ENCODE measurements around the gene SCGB3A1.

Gene SCGB3A1

GRCh38 chr5:180625125-180625790, 34.0 kb upstream of the SCGB3A1 start:
- DNase-seq, result no peak

DNA sequence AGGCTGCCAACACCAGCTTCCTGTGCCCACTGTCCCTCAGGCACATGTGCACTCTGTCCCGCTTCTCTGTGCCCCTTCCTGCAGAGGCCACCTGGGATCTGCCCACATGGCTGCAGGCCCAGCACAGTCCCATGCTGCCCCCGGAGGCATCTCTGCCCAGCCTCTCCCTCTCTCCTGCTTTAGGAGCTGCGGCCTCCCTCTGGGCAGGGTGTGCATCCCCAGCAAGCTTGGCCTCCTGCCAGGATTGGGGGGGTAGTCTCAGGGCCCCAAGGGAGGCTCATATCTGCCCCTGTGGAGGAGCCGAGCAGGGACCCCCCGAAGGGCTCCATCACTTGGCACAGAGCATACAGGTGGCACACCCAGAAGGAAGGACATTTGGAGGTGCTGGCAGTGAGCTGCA, 33.3 kb upstream of the SCGB3A1 start:
- DNase-seq, result no peak

- DNase-seq, result no peak
Observed at GRCh38 chr5:180623844-180624243, 32.5 kb upstream of the SCGB3A1 start.

DNA sequence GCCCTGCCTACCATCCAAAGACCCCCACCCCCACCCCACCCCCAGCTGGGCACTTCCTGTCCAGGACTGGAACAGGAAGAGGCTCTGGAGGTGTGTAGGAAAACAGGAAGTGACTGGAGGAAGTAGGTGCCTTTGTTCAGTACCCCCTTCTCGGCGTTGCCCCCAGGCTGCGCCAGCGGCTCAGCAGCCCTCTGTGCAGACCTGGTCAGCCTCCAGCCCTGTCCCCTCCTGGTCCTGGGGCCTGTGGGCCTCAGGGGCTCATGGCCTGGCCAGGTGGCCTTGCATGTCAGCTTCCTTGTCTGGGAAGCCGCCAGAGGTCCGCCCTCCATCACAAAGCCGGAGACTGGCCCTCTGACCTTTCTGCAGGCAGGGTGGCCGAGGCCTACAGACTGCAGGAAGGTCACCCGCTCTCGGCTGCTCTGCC, 32.1 kb upstream of the SCGB3A1 start:
- DNase-seq, result no peak

- no peak for DNase-seq
Observed at GRCh38 chr5:180622910-180623309, 31.6 kb upstream of the SCGB3A1 start.

GRCh38 chr5:180621311-180621710, 30.0 kb upstream of the SCGB3A1 start:
- DNase-seq, result no peak

DNA sequence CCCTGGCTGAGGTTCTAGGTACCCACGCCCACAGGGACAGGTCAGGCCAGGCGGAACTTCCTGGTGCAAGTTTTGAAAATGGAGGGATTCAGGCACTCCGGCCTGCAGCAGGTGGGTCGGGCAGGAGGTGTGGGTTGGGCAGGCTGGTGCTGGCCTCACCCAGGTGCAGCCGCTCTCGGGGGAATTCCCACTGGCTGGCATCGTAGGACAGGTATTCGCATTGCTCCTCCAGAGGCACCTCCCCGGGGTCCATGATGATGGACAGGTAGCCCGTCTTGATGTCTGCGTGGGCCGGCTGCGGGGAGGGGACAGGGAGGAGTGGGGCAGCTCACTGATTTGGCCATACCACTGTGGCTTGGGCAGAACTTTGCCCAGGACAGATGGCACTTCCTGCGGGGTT, 28.7 kb upstream of the SCGB3A1 start:
- DNase-seq, result no peak

- no peak for DNase-seq
Observed at GRCh38 chr5:180619563-180619915, 28.2 kb upstream of the SCGB3A1 start.

DNA sequence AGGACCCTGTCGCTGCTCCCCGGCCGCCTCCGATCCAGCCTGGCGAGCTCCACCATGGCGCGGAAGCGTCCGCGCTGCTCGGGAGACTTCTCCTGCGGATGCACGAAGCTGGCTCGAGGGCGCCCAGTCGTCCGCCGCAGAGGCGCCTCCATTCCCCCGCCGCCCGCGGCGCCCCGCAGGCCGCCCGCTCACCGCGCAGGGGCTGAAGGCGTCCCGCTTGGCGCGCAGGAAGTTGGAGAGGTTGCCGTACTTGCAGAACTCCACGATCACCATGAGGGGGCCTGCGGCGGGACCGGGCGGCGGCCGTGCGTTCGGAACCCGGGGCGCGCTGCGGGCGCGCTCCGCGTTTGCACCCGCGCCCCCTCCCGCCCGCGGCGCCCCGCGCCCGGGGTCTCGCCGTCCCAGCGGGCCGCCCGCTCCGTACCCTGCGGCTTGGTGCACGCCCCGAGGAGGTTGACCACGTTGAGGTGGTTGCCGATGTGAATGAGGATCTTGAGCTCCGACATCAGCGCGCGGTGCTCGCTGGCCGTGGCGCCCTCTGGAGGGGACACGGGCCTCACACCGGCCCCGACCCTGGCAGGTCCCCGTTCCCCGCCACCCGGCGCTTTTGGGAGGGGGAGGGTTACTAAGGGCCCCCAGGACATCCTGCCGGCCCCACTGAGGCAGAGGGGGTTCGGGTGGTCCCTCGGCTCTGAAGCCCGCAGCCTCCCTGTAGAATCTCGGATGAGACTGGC, 27.7 kb upstream of the SCGB3A1 start:
- DNase-seq, result peak in 4 of 6 experiments; percentile 16 to 47 (median 28)

DNA sequence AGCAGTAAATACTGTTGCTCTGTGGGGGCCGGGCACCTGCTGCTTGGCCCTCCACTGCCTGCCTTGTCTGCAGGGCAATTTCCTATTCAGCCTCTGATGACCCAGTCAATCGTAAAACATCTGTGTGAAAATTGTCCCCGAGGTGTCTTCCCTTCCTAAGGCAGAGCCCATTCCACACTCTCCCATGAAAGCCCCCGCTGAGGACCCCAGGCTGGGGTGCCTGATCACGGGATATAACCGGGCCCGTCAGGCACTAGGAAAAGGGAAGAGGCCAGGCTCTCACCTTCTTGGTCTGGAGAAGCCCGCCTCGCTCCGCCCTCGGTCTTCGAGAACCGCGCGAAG, 27.2 kb upstream of the SCGB3A1 start:
- DNase-seq, result no peak

DNA sequence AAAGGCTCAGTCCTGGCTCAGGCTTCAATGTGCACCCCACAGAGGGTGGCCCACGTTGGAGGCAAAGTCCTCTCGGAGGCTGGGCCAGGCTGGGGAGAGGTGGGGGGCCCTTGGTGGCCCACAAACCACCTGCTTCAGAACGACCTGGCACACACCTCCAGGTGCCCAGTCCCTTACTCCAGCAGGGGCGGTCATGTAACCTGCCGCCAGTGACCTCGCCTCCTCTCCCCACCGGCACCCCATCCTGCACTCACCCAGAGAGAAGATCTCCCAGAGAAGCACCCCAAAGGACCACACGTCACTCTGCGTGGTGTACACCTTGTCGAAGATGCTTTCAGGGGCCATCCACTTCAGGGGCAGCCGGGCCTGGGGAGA, 22.5 kb upstream of the SCGB3A1 start:
- no peak for DNase-seq

DNA sequence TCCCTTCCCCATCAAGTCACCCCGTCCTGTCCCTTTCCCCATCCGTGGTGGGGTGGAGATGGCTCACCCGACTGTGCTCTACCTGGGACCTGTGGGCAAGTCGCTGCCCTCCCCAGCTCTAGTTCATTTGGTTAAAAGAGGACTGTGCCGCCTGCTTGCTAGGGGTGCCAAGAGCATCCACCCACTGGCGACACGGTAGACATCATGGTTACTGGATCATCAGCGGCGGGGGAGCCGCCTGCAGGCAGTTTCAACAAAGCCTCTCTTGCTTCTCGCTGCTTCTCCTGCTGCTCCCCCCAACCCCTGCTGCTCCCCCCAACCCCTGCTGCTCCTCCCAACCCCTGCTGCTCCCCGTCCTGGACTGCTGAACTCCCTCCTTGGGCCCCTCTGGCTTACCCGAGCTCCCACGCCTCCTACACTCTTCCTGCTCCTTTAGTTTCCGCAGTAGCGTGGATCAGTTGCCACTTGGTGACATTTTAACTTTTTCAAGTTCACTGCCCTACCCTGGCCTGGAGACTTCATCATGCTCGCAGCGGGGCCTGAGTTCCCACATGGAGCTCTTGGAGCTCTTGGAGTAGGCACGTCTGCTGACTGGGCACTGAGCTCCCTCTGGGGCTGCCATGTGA, 22.0 kb upstream of the SCGB3A1 start:
- no peak for DNase-seq

DNA sequence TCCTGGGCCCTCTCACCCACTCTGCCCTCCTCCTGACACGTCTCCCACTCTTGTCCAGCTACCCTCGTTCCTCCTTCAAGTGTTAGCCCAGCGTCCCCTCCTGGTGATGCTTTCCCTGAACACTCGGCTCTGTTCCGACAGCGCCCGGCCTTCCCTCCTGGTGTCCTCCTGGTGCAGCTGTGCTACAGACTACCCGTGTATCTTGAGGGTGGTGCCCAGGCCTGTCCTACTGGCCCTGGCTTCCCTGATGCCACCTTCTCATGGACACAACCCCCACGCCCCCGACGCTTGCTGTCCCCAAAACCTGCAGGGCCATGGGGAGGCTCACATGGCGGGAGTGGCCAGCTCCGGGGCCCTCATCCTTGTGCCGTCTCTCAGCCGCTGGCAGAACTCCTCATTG, 21.4 kb upstream of the SCGB3A1 start:
- no peak for DNase-seq

DNA sequence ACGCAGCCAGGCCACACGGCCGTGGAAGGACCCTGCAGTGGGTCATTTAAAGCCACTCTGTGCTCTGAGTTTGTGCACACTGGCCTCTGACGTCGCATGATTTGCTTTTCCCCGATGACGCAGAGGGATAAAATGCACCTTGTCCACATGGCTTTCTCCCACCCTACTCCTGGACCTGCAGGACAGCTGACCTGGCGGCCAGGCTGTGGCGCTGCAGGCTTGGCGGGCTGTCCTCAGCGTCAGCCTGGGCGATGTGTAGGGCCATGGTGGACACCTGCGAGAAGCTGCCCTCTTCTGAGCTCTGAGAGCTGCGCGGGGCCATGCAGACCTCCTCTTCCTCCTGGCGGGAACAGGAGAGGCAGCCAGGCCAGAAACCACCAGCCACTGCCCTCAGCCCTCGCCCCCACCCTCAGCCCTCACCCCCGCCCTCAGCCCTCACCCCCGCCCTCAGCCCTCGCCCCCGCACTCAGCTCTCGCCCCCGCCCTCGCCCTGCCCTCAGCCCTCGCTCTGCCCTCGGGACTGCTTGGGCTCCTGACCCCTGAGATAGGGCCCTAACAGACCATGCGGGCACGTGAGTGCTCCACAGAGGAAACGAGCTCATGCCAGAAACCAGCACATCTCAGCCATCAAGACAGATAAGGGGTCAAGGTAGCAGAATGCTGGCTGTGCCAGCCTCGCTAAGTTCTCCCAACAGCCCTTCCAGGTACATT, 20.0 kb upstream of the SCGB3A1 start:
- no peak for DNase-seq

DNA sequence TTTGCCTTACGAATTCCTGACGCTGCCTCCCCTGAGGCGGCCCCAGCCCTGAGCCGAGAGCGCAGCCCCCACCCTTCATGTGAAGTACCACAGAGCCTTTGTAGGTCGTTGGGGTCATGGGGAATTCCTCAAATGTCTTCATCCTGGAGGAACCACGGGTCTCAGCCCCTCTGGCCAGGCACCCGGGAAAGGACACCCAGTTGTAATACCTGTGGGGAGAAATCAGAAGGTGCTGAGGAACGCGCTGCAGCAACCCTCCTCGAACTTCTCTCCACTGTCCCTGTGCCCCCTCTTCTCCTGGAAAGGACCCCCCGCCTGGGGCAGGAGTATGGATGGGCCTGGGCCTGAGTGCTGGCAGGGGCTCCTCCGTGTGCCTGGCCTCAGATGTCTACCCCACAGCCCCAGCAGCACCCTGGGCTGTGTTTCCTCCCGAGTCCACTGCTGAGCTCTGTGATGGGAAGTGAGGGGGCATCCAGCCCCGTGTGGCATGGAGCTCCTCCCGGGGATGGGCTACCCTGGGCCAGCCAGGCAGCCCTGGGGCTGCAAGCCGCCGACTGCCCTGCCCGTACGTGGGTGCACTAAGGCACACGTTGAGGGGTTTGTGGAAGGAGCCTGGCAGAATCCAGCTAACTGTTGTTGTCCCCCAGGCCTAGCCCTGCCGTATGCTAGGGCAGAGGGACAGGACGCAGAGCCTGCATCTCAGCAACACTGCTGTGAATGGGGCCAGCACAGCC, 18.7 kb upstream of the SCGB3A1 start:
- DNase-seq, result no peak

DNA sequence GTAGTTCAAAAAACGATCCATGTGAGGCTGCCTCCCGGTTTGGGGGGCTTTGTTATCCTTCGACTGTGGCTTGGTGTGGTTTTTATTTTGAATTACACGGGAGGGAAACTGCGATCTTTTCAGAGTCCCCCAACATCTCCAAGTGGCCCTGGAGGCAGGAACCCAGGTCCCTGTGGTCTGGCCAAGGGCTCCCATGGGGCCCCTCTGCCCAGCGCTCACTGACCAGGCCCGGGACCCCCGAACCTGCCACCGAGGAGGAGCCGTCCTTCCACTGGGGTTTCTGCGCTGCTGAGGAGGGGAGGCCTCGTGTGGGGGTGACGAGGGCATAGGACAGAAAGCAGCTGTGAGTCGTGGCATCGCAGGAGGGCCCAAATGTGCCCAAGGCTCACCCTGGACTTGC, 18.1 kb upstream of the SCGB3A1 start:
- no peak for DNase-seq

DNA sequence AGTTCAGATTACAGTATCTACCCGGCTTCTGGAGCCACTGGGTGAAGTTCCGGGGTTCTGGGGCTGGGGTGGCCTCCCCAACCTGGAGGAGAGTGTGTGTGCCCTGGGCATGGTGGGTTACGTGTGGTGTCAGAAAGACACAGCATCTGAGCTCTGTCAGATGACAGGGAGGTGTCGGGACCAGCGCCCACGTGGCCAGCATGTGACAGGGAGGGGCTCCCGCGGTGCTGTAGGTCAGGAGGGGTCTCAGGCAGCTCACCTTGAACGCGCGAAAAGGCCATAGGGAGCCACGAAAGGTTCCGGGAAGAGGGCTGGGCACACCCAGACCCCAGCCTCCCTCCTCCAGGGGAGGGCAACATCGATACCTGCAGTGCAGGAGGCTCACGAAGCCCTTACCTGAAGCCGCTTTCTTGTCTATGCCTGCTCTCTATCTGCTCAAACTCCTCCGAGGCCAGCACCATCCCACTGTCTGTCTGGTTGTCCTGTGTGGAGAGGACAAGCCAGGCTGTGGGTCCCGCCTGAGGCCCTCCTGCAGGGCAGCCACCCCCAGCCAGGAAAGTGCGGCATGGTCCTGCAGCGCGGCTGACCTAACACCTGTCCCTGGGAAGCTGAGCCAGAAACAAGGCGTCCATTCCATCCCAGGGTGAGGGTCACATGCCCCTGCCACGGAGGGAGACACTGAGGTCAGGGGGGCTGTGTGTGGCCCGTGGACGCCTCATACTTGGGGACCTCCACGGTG, 17.4 kb upstream of the SCGB3A1 start:
- DNase-seq, result no peak

DNA sequence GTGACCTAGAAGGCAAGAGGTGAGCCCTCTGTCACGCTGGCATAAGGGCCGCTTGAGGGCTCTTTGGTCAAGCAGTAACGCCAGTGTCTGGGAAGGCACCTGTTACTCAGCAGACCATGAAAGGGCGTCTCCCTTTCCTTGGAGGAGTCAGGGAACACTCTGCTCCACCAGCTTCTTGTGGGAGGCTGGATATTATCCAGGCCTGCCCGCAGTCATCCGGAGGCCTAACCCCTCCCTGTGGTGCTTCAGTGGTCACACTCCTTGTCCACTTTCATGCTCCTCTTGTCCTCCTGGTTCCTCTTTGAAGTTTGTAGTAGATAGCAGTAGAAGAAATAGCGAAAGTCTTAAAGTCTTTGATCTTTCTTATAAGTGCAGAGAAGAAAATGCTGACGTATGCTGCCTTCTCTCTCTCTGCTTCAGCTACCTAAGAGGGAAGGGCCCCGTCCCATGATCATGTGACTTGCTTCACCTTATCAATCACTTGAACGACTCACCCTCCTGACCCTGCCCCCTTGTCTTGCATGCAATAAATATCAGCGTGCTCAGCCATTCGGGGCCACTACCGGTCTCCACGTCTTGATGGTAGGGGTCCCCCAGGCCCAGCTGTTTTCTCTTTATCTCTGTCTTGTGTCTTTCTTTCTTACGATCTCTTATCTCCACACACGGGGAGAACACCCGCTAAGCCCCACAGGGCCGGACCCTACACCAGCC, 16.7 kb upstream of the SCGB3A1 start:
- DNase-seq, result no peak

DNA sequence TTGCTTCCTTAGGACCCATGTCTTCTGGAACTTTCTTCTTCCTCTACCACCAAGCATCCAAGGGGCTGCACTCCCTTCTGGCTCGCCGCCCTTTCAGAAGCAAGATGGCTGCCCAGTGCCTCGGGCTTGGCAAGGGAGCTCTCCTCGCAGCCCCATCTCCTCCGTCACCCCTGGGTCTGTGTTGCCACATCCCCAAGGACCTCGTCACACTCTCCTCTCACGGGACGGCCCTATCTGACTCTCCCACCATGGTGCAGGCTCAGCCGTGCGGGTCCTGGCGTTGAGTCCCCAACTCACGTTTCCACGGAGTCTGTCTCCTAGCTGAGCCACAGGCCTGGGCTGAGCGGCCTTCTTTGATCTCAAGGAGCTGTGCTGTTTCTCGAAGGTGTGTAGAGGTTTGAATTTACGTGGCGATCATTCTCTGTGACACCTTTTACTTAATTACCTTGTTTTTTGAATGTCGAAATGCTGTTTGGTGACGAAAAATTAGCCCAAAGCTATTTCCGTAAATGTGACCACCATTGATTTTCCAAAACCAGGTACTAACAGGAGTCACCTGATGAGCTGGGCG, 15.0 kb upstream of the SCGB3A1 start:
- no peak for DNase-seq

- peak; percentile 9 to 62 (median 44) for DNase-seq
Observed at GRCh38 chr5:180605554-180606214, 14.4 kb upstream of the SCGB3A1 start.

- DNase-seq, result no peak
Observed at GRCh38 chr5:180604271-180604670, 13.0 kb upstream of the SCGB3A1 start.
